NAMALWA (cell line): Measurements from ENCODE around the gene PTPRM.

Source experiments
- DNase-seq: peaks from one replicate; pipeline ENCODE4 v3.0.0-alpha.2; 2015; ENCODE audit warnings: low spot score

The PTPRM gene

DNA sequence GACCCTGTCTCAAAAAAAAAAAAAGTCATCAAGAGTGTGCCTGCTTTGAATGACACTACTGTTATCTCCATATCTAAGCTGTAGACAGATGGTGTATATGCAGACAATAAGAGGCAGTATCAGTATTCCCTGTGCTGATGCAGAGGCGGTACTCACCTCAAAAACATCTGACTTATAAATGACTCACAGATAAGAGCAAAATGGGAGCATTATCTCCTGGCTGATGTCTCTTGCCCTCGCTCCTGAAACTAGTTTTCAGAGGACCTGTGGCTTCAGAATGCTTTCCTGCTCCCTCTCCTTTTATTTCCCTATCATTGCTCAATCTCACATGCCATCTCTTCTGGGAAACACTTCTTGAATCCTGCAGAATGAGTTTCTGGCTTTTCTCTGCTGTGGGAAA lies 289.6 kb downstream of the PTPRM start:
- no peak for DNase-seq

DNA sequence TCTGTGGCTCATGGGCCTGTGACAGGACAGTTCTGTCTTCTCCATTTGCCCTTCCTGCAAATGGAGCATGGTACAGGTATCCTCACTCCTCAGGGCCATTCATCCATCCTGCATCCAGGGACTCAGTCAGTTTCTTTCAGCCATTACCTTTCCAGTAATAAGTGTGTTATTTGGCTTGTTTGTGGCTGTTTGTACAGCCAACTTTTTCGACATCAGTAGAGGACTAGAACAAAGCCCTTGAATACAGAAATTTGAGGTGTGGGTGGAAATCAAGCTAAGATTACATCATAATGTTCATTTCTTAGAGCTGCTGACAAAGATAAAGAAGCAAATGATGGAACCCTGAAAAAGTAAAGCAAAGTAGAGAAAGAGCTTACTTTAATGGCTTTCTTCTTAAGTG lies 290.4 kb downstream of the PTPRM start:
- no peak for DNase-seq

DNA sequence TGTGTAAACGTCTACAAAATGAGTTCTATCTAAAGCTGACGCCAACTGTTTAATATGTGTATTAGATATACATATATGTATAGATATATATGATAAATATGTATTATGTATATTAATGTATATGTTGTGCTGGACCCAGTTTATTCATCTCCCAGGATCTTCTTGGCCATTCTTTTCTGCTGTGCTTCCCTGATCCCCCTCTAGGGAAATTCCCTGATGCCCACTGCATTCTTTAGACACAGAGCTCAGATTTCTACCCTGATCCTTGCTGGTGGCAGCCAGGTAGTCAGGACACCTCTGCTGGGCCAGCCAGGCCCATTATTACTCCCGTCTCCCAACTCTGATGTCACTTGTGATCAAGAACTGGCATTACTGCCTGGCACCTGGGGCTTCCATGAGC lies 292.0 kb downstream of the PTPRM start:
- no peak for DNase-seq

DNA sequence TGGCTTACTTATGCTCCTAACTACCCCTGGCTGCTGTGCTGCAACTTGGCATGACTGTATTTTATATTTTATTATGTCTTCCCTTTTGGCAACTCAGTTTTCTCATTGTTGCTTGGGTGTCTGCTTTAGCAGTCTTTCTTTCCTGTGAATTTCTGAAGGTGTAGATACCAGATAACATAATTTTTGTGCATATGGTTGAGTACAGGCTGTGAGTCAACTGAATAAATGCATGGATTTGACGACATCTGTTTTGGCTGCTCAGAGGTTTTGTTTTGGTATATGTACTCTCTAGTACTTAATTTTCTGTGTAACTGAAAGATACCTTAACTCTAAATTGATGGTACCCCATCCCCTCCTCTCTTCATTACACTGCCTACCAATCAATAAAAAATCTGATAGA lies 303.1 kb downstream of the PTPRM start:
- DNase-seq = no peak

DNA sequence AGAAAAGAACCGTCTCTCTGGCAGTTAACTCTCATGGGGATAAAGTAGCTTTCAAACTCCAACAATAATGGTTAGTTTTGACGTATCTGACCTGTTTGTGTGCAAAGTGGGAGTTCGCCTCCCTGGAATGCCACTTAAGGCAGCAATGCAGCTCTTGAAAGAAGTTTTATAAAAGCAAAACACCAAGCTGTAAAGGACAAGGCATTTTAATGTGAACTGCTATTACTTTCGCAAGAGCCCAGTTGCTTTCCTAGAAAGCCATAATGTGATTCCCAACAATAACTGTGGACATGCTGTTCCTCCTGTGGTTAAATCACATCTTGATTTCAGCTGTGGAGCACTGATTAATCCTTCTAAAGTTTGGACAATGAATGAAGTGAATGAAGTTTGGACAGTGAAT lies 303.7 kb downstream of the PTPRM start:
- no peak for DNase-seq

DNA sequence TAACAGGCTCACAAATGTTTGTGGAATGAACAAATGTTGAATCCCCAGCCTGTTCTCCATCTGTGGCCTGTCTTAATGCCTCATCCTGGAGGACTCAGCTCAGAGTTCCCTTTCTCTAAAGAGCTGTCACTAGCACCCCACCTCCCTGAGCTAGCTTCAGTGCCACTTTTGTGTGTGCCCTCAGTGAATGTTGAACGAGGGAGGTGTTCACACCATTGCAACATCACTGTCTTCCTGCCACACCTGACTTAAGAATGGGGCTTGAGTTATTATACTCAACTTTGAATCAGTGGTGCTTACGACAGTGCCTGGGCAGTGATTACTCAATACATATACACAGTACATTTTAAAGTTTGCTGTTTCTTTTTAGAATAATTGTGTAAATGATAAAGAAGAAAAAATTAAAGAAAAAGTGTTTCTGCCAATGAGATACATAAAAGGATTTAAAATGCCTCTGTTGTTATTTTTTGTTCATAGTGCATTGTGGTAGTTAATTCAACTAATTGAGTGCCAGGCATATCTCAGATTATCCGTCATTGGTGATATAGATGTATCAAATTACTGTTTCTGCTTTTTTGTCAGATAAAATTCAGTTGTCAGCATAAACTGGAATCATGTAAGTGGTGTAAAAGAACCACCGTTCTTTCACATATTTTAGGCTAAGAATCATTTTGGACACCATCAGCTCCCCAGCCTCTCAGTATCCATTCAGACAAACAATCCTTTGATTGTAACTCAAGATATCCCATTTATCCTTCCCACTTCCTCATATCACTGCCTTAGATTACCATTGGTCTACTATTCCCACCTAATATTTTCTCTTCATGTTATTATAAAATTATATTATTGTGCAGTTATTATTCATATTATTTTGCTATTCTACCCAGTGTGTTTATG lies 304.7 kb downstream of the PTPRM start:
- DNase-seq = no peak

DNA sequence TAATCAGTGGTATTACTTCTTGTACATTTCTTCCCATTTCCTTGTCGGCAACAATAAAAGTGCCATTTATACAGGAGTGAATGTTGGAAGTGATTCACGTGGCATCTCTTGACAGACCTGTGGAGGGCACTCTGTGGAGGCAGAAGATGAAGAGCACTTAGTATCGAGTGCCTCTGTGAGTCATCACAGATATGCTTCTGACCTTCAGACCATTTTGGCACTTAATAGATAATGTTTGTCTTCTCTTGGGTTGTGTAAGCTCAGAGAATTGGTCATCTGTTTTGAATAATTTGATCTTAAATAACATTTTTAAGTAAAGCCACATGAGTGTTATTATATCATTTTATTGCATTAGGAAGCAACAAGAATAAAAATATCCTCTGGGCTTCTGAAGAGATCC lies 305.5 kb downstream of the PTPRM start:
- no peak for DNase-seq

DNA sequence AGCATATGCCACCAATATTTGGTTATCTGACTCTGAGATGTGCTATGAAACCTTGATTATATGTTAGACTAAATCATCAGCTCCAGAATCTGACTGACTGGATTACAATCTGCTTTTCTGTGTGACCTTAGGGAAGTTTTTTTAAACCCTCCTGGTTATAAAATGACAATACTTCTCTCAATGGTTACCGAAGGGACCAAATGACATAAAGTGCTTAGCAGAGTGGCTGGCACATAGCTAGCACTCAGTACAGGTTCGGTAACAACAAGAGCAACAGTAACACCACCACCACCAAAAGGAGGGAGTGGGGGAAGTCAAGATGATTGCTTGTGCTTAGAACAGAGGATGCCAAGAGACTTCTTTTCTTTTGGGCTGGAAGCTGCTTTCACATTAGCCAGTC lies 306.2 kb downstream of the PTPRM start:
- no peak for DNase-seq

DNA sequence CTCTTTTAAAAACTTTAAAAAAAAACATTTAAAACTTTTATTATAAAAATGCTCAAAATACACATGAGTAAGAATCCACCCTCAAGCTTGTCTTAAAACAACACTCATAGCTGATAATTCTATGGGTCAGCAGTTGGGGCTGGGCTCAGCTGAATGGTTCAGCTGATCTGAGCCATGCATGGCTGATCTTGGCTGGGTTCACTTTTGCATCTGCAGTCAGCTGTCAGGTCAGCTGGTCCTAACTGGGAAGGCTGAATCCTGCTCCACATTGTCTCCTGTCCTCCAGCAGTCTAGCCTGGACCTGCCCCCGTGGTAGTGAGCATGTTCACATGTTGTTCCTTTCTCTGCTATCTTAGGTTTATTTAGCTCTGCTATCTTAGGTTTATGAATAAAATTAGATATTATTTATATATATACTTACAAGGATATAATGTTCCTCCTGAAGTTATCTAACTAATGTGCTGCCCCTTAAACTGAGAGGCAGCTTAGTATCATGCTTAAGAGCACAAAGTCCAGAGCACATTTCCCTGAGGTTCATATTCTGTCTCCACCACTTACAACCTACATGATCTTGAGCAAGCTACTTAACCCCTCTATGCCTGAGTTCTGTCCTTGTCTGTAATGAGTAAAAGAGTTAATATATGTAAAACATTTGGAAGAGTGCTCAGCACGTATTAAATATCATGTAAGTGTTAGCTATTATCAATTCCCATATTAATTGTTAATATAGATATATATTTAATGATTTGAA lies 309.4 kb downstream of the PTPRM start:
- no peak for DNase-seq

DNA sequence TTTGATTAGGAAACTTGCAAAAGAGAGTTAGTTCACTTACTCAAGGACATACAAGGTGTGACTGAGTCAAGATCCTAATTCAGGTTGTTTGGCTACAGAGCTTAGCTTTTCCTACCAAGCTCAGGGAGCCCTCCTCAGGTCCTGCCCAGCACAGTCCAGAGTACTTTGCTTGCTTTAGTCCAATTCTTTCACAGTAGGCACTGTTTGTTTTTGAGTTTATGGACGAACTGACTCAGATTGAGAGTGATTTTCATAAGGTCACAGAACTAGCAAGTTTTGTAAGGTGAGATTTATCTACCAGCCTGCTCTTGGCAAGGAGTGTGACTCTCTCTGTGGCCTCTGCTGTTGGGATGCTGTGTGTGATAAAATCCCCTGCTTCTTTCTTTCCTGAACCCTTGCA lies 310.5 kb downstream of the PTPRM start:
- no peak for DNase-seq

DNA sequence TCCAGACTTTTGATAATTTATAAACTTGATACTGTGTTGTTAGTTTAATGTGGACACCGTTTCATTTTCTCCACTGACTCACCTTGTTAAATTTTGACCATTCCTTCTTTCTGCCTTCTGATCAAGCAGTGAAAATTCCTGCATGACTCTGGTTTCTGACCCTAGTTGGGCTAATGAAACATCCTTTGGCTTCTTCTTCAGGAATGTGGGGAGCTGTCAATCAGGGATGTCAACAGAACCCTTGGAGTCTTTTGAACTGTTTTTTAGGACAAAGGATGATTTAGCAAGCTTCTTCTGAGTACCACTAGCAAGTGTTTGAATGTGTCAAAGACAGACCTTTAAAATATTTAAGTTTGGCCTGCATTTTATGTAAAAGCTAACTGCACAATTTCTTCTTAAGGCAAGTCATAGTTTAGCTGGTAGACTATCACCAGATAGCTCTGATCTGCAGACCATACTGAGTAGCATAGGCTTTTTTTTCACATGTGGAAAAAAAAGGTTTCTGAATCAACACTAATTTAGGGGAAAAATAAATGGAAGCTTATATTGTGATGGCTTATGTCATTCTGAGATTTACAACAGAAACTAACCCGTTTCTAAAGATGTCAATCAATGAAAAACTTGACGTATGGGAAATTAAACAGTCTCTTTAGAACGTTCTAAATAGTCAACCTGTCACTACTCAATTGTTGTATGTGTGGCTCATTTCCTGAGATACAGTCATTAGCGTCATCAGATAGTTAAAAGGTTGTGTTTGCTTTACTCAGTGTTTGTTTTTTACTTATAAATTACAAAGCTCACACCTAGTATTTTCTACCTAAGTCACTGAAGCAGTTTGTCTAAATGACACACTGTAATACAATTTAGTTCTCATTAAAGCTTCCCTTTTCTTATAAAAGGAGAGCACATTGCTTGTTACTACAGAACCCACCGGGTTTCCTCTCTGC lies 311.4 kb downstream of the PTPRM start:
- DNase-seq = no peak

DNA sequence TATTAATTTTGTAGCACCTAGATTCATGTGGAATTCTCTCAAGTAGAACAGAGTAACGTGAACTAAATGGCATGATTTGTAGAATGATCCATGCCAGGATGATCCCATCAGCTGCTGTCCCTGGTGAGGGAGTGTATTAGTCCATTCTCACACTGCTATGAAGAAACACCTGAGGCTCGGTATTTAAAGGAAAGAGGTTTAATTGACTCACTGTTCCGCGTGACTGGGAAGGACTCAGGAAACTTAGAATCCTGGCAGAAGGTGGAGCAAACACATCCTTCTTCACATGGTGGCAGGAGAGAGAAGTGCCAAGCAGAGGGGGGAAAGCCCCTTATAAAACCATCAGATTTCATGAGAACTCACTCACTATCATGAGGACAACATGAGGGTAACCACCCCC lies 312.6 kb downstream of the PTPRM start:
- DNase-seq = no peak

DNA sequence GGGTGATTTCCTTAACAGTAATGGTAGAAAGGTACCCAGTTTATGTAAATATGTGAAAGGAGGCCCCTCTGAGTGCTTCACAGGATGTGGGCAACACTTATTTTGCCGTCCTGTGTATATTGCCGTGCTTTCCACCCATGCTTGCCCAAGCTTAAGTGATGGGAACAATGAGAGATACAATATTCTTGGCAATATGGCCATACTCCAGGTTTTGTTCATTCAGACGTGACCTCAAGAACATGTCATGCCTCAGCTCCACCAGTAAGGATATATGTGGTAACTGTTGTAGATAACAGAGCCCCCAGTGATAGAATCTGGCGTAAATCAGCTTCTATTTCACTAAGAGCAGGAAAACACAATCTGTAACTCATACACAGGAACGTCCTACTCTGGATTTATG lies 318.7 kb downstream of the PTPRM start:
- DNase-seq = no peak

DNA sequence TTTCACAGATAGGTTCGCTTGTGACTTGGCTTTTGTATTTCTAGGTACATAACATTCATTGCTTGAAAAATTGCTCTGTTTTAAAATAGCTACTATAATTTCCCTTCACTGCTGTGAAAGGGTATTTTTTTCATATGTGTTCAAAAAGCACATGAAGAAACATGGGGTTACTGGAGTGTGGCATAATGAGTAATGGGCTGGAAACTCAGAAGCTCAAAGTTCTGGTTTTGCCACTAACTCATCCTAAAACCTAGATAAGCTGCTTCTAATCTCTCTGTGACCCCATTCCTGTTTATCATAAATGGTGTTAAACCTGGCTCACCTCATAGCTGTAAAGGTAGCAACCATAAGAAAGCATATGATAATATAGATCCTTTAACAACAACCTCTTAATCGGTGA lies 319.3 kb downstream of the PTPRM start:
- no peak for DNase-seq

DNA sequence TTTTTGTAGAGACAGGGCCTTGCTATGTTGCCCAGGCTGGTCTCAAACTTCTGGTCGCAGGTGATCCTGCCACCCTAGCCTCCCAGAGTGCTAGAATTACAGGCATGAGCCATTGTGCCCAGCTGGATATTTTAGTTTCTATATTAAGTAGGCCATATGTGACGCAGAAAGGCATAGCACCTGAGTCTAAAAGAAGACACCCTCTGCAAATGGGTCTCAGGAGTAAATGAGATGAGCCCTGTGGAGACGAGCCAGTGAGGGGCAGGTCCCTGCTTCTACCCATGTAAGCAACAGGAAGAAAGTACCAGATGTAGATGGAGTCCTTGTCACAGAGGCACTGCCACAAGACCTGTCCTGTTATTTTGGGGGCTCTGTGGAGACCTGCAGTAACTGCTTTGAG lies 322.4 kb downstream of the PTPRM start:
- no peak for DNase-seq

DNA sequence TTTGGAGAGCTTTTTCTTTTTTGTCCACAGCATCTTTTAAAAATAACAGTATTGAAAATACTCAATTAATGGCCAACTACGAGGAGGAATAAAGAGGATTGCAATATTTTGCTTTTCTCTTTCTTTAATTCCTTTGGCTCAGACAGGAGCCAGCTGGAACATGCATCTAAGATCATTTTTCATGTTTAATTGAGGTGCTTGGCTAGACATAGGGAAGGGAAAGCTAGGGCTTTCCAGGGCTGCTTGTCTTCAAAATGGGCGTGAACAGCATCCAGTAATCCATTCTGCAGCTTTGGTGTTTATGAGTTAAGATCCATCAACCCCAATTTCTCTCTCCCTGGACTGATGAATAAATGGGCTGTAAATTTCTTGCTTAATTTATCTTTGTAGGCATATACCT lies 323.0 kb downstream of the PTPRM start:
- no peak for DNase-seq

DNA sequence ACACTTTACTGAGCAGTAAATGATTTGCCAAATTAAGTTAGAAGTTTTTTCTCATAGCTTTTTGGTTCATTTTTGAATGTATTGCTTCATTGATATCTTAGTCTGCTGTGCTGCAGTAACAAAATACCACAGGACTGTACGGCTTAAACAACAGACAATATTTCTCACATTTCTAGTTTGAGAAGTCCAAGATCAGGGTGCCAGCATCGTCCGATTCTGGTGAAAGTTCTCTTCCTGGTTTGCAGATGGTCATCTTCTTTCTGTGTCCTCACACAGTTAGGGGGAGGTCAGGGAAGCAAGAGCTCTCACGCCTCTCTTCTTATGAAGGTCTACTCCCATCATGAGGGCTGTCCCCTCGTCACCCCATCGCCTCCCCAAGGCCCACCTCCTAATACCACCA lies 325.4 kb downstream of the PTPRM start:
- DNase-seq = no peak

DNA sequence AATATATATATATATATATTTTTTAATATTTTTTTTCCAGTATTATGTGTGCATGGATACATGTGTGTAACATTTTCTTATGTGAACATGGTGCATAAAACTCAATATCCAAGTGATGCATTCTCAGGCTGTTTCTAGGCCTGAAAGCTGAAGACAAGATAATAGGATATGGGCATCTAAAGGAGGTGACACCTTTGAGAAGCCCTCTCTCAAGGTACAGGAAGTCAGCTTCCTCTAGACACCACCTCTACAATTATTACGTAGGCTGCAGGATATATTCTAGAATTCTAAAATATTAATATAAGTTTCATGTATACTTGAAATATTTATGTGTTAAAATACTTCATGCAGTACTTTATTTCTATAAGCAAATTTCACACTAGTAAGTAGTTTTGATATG lies 327.5 kb downstream of the PTPRM start:
- no peak for DNase-seq

DNA sequence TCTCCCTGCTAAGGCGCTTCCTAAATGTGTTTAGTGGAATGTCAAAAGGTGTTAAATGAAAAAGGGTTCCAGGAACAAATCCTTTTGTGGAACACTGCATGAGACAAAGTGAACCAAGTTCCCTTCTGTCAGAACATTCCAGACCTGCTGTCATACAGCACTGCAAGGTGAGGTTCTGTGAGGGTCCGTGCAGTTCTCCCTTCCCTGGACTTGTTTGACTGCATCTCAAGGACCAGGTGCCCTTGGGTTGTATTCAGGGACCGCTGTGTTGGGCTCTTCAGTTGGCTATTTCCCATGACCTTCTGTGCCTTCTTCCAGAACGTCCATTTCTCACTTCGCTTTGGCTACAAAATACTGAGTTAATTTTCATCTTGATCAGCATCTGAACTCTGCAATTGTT lies 328.2 kb downstream of the PTPRM start:
- no peak for DNase-seq

DNA sequence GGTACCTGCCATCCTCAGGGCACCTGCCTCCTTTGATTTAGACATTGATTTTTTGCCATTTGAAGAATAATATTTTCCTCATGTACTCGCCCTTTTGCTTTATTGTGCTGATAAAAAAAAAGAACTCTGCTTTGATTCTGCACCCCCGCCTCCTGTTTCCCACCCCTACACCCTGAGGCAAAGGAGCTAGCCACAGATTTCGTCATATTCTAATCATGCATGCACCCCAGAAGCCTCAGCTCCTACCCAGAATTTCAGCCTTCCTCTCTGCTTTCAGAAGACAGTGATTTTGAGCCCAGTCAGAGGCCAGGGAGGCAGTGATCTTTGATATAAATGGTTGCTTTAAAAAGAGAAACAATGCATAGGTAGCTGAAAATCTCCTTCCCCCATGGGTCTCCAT lies 329.0 kb downstream of the PTPRM start:
- no peak for DNase-seq

DNA sequence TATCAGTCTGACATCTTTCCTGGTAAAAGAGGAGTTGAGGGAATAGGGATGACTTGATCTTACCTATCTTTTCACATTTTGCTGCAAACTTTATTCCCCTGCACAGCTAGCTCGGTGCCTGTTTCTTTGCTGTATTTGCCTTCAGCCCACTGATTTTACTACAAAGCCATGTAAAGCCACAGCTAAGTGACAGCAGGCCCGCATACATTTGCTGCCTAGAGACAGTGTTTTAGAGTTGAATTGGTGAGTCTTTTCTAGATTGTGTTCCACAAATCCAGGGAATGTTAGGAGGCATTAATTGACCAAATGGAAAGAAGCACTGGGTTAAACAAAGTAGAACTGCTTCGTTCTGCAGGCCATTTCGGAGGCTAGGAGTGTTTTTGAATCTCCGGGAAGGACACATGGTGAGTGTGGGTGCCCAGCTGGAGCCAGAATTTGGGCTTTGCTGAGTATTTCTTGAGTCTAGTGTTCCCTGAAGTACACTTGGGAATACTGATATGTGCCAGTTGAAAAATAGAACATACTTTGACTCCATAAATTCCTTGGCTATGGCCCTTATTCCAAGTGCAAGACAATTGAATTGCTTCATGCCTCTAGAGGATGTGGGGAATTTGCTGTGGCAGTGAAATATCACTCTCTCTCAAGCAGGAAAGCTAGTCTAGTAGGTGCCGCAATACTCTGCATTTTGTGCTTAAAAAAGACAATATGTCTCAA lies 329.8 kb downstream of the PTPRM start:
- DNase-seq = no peak

DNA sequence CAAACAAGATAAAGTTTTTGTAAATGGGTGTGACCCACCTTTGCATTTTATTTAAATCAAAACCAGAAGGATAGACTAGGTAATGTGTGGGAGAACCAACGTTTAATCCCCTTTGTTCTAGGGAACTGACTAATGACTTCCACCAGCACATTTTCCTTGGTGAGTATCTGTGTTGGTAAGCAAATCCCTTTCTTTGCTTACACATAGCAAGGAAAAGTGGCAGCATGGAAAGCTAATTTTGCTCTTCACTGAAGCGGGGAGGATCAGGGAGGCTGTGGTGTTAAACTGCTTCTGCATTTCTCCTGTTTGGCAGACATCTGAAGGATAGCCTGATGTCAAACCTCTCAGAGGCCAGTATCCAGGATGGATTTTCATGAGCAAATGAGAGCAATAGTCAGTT lies 331.1 kb downstream of the PTPRM start:
- DNase-seq = no peak
